Medulla oblongata (tissue), 1 donor: ENCODE measurements around the gene FREM1.

Experiments used
- DNase-seq: peaks from one replicate; pipeline ENCODE4 v3.0.0-alpha.2; 2015; ENCODE audit errors: extremely low spot score

Gene FREM1

DNA sequence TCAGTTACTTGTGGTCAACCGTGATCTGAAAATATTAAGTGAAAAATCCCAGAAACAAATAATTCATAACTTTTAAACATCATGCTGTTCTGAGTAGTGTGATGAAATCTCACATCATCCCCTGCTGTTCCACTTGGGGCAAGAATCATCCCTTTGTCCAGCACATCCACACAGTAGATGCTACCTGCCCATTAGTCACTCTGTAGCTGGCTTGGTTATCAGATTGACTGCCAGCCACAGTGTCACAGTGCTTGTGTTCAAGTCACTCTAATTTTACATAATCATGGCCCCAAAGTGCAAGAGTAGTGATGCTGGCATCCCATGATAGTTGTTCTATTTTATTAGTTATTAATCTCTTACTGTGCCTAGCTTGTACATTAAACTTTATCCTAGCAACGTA, 148.6 kb downstream of the FREM1 start:
- no peak for DNase-seq

DNA sequence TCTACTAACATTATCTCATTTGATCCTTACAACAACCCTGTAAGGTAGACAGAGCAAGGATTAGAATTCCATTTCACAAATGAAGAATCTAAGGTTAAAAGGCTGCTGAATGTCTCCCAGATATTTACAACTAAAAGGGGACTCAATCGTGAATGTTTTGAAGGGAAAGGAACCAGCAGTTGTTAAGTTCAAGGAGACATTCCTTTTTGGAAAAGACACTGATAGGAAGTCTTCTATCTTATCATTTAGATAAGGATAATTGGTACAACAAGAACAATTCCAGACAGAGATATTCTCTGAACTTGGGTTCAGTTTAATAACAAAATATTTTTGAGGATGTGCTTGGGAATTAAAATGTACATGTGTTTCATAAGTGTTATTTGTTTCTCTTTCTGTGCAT, 150.2 kb downstream of the FREM1 start:
- DNase-seq: no peak

DNA sequence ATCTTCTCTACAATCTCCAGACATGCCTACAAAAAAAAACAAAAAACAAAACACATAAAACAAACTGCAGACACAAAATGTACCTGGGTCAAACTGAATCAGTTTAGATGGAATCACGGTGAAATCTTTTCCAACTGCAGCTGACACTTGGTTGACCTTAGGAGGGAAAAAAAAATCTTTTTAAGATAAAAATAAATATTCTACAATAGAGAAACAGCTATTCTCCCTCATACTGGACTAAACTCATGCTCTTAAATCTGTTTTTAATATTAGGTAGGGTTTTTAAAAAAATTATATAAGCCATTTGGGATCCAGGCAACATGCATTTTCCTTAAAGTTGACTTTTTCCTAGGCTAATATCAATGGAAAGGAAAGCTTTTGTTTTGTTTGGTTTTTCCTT, 153.9 kb downstream of the FREM1 start:
- DNase-seq: no peak

DNA sequence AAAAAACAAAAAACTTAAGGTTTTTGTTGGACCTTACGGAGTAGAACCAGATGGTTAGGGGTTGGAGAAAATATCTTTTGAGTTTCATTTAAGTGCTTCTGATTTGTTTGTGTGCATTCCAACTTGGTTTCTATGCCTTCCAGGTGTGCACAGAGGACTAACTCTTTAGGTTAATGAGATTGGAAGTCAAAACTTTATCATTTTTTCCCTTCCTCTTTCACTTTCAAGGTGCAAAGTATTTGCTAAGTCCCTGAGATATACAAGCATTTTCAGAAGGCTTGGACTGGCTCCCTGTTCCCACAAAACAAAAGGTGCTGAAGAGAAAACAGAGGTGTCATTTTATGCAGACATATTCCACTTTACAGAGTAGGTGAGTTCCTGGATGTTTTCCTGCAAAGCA, 157.4 kb downstream of the FREM1 start:
- DNase-seq: no peak

DNA sequence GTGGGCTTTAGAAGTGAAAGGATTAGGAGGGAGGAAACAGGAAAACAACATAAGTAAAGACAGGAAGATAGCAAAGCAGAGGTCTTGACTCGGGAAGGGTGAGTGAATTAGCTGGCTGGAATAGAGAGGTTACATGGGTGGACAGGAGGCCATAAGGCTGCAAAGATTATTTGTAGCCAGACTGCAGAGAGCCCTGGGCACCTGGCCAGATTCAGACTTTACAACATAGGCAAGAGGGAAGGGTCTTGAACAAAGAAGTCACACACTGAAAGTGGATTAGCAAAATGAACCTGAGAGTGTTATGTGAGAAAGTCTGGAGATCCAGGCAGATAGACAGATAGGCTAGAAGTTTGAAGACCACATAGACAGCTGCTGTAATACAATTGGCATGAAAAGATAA, 158.0 kb downstream of the FREM1 start:
- no peak for DNase-seq

DNA sequence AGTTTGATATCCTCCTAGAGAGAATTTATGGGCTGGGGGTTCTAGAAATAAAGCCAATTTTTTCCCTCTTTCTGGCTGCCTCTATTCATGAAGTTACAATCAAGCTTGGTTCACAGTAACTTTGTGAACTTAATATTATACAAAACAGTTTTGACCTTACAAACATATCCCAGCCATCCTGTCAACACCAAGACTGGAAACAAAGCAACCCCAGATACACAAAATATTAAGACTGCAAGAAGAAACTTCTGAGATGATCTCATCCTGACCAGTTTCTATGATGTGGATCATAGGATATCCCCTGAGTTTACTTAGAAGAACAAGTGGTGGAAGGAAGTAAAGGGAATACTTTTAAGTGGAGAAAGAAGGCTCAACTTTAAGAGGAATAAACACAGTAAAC, 159.4 kb downstream of the FREM1 start:
- DNase-seq: no peak

DNA sequence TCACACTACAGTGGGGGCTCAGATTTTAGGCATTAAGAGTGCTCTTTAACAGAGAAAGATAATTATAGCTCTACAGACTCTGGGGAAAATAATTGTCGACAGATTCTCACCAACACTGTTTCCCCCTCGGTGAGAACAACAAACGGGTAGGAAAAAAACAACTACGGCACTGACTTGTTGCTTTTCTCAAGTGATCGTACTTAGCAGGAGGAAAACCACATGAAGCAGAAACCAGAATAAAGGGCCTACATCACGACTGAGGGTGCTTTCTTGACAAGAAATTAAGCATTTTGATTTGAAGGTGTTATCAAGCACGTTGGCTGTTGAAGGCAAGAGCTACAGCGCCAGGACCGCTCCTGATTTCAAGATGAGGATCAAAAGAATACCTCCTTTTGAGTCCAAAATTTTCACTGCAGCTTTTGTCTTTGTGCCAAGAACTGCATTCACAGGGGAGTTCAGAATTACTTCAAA, 160.5 kb downstream of the FREM1 start:
- peak; percentile 9 for DNase-seq

DNA sequence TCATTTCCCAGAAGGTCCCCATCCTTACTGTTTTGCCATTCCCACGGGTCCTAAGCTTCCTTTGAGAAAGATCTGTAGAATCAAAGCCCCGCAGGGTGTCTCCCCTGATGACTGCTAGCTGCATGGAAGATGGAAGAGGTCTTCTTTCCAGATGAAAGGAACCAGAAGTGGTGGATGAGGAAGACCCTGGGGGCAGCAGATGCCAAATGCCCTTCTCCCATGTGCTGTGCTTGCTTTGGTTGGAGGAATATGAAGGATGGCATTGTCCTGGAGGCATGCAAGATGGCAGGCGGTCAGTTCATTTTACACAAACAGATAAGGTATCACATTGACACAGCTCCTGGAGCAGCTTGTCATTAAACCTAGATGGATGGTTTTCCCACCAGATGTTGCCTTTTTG, 161.9 kb downstream of the FREM1 start:
- DNase-seq: no peak

DNA sequence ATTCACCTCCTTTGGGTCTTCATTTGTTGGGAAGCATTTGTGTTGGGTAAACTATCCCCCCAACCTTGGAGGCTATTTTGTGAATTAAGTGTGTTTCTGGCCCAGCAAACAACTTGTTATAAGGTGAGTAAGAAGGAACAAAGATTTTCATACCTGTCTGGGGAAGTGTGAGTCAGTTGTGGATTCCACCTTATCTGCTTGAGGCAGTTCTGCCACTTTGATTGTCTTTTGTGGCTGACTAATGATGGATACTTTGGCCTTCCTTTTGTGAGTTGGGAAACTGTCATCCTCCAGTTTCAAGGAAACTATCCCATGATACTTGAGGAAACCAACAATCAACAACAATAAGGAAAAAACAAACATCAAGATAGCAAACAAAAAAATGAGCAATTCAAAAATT, 163.1 kb downstream of the FREM1 start:
- DNase-seq: no peak

DNA sequence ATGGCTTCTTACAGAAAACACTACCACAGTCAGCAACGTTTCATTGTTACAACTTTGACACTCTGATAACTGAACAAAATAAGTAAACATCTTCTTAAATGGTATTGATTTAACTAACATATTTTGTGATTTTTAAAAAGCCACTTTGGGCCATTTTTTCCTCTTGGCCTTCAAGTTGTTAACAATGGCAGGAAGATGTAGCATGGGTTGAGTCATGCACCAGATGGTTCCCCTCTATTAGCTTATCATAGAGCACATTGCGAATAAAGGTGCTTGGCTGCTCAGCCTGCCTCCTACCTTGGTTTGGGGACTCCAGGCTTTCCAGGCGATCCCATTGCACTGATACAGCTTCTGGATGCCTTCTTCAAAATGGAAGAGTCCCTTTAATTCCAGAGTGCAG, 163.6 kb downstream of the FREM1 start:
- no peak for DNase-seq

DNA sequence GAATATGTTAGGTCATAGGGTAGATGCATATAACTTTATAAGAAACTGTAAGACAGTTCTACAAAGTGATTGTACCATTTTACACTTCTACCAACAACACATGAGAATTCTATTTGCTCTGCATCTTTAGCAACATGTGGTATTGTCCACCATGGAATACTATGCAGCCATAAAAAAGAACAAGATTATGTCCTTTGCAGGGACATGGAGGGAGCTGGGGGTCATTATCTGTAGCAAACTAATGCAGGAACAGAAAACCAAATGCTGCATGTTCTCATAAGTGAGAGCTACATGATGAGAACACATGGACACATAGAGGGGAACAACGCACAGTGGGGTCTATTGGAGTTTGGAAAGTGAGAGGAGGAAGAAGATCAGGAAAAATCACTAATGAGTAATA, 165.5 kb downstream of the FREM1 start:
- DNase-seq: no peak

DNA sequence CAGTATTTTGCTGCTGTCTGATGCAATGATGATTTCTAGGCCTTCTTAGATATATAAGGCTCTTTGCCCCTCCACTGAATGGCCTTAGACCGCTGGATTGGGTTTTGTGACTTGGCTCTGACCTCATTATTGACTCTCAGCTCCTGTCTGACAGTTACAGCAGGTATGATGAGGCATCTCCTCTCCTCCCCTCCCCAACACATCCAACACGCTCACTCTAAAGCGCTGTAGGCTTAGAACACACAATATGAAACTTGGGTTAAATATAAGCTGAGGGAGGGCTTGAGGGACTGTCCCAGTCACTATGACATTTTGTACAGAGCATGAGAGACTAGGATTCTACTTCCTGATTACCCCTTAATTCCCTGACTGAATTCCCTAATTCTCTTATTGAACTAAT, 168.9 kb downstream of the FREM1 start:
- no peak for DNase-seq

DNA sequence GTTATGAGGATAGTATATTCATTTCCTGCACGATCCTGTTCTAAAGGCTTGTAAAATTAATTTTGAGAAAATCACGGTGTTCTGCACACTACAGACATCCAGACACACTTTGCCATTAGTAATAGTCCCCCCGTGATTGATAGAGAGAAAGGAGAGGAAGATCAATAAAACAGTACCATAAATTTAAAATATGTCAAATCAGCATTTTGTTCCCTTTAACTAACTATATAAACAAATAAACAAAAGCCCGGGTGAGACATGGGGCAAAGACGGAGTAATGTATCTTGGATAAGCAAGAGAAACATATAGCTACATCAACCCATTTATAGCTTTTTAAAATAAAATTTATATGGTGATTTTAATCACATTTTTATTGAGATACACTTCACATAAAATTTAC, 177.1 kb downstream of the FREM1 start:
- DNase-seq: no peak

DNA sequence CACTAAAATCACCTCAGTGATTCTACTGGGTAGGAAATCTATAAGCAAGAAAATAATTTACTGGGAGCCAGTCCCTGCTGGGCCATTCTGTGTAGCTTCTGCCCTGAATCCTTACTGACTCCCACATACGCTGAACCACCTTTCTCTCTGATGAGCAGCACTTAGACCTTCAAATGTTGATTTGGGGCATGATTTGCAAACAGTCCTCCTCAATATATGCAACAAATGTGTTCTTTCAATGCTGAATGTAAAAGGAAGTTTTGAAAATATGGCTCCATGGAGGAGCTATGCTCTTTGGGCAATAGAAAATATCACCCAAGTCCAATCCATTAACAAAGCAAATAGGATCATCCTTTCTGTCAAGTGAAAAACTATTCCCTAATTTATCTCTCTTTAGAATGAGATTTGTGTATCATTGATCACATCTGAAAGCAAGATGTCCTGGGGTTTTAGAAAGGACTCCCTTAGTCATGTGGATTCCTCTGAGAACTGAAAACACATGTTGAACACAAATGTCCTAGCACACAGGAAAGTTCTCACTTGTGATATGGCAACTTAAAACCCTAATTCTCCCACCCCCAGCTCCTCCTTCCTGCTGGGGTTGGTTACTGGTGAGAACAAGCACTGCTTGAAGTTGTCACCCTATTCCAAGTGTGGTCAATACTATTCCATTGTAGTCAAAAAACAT, 178.8 kb downstream of the FREM1 start:
- DNase-seq: no peak

DNA sequence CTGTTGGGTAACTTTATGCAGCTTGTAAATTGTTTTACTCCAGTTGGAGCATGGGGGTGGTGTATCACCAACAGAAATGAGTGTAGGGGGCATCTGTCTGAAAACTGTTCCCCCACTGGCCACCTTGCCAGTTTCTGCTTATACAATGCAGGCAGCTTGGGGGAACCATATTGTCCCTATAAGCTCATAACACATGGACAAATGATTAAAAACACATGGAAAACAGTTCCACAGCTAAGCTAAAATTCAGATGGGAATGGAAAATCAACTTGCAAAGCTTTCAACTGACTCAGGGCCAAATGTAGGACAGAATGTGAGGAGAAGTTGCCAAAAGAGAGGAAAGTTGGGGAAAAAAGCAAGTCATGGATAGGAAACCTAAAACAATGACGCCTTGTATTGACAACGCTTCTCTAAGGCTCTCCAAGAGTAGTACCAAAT, 179.7 kb downstream of the FREM1 start:
- peak; percentile 10 for DNase-seq

DNA sequence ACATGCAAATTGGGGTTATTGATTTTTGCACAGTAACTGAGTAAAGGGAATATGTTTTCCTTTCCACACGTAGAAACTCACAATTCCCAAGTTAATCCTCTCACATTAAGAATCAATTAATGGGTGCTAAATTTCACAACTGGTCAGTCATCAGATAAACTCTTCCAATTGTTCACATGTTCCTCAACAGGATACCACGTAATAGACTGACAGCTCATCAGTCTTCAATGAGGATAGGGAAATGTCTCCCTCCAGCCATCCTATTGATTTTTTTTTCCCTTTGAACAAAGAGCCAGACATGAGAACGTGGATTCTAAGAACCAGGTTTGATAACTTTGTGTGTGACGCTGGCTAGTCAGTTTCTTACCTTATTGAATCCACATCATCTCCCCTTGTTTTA, 186.9 kb downstream of the FREM1 start:
- no peak for DNase-seq

DNA sequence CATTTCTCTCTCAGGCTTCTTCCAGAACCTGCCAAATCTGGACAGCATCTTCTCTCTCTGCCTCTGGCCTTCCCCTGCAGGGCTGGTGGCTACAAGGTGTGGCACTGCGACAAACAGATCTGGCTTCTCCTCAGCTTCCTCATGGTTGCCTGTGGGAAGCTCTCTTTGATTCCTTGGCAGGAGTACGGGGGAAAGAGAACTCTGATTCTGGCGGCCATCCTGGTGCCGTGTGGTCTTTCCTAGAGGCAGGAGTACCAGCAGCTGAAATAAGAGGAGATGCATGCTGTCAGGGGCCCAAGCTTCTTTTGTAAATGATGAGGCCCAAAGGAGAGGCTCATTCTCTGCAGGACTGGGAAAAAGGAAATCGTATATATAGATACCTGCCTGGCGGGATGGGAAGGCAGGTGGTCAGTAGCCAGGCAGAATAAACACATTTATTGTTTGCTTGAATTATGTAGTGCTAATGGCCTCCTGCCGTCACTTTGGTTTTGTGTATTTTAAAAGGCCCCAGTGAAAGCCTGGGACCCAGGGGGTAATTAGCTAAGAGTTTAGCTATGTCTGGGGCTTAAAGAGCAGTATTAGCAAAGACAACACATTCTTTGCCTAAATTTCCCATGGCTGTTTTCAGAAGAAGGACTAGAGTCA, 187.7 kb downstream of the FREM1 start, which contains the start of gene CER1:
Gene CER1 (minus strand): TSS at position 343 of the 645 bp plus-strand sequence. CDS start 61 bp downstream, at position 282.
- no peak for DNase-seq

DNA sequence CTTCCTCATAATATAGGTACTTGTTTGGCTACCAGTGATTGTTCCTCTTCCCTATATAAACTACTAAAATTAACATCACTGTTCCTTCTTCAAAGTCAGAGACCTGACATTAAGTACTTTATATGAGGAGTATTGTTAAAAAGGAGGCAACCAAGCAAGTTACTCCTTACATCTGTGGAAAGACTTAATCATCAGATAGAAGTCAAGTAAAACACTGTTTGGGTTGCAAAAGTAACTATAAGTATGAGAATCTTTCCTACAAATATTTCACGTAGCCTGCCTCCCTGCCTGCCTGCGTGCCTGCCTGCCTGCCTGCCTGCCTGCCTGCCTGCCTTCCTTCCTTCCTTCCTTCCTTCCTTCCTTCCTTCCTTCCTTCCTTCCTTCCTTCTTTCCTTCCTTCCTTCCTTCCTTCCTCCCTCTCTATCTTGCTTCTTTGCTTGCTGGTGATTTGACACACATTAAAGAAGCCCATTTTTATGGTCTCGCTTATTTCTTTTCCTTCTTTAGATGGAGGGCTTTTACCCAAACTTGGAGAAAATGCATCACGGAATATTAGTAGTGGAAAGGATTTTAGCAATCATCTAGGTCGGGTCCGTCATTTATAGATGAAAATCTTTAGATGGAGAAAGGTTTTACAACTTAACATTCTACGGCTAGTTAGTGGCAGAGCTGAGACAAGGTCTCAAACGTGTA, 190.9 kb downstream of the FREM1 start:
- no peak for DNase-seq

DNA sequence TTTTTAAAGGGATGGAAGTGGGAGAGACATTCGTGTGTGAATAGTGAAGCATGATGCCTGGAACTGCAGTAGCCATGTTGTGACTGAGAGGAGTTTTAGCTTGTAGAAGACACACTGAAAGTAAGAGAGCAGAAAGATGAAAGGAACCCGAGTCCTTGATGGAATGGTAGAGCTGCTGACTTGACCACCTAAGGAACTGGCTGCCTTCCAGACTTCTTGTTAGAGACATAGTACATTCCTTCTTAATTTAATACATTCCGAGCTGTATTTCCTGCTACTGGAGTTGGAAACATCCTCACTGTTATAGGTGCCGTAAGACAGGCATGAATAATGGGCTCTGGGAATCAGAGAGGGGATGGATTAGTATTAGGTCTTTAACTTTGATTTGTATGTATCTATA, 195.1 kb downstream of the FREM1 start:
- DNase-seq: no peak

DNA sequence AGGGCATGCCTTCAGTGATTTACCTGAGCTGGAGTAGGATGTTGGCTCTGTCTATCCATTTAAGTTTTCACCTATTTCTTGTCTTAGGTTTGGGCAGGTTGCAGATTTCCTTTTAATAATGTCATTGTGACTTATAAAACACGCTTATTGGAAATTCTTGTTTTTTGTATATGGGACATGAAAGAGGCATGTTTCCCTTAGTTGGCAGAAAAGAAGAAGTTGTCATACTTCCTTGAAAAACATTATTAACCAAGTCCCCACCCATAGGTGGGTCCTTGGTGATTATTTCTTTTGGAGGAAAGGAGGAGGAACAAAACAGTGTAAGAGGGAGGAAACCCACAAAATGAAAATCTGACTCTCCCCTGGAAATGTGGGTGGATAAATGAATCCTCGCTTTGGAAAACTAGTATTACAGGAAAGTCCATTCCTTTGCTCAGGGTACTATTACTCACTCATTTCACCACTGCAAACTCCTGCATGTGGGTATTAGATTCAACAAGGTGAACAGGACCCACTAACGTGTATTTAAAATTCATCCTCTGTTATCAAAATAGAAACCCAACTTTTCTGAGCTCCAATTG, 197.0 kb downstream of the FREM1 start:
- DNase-seq: no peak

DNA sequence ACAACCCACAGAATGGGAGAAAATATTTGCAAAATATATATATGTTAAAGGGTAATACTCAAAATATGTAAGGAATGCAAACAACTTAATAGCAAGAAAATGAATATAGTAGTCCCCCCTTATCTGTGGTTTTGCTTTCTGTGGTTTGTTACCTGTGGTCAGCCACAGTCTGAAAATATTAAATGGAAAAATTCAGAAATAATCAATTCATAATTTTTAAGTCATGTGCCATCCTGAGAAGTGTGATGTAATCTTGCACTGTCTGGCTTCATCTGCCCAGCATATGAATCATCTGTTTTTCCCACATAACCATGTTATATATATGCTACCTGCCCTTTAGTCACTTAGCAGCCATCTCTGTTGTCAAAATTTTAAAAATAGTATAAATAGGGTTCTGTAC, 199.4 kb downstream of the FREM1 start:
- no peak for DNase-seq

DNA sequence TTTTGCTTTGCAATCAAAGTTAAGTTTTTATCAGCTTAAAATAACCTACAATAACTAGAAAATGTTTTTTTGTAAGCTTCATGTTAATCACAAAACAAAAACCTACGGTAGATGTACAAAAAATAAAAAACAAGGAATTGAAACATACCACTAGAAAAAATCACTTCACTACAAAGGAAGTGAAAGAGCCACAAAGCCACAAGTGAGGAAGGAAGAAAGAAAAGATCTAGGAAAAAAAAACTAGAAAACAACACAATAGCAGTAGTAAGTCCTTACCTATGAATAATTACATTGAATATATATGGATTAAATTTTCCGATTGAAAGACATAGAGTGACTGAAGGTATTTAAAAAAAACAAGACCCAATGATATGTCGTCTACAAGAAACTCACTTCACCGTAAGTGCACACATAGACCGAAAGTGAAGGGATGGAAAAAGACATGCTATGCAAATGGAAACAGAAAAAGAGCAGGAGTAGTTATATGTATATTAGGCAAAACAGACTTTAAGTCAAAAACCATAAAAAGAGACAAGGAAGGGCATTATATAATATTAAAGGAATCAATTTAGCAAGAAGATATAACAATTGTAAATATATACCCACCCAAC, 203.6 kb downstream of the FREM1 start:
- no peak for DNase-seq
